GM12878 (cell line): ENCODE results near the gene TYW1B.
"Not testable (repeated sequence)": the region's sequence is repeated elsewhere in the genome, so short reads cannot be mapped to it uniquely, and the experiment has no call there.

ENCODE experiments used
- MYC ChIP-seq: IDR thresholded peaks from 2 replicates; pipeline ENCODE4 v1.6.1; 2011; ENCODE audit warnings: mild to moderate bottlenecking, low read length, moderate library complexity, inconsistent platforms; ENCODE audit not compliant: insufficient read depth, insufficient replicate concordance, insufficient read length, severe bottlenecking
- NFIC ChIP-seq: IDR thresholded peaks from 2 replicates; pipeline ENCODE4 v1.6.1; 2012; ENCODE audit warnings: low read depth, mild to moderate bottlenecking, inconsistent platforms, low read length, moderate library complexity
- PBX3 ChIP-seq: IDR thresholded peaks from 2 replicates; pipeline ENCODE4 v1.6.1; 2011; ENCODE audit warnings: mild to moderate bottlenecking, low read depth, low read length, moderate library complexity; ENCODE audit not compliant: insufficient replicate concordance
- POLR2AphosphoS2 ChIP-seq: IDR thresholded peaks from 2 replicates; pipeline ENCODE4 v1.6.1; 2011; ENCODE audit warnings: low read depth, mild to moderate bottlenecking, low read length, improper control_type of control experiment, moderate library complexity
- SREBF2 ChIP-seq: IDR thresholded peaks from 2 replicates; pipeline ENCODE4 v1.6.1; 2012; ENCODE audit warnings: mild to moderate bottlenecking, low read length
- TF ChIP-seq, protein P1 (sequence below): fragments of 450-650 bp; IDR thresholded peaks from 2 replicates; pipeline ENCODE4 v1.6.1; 2017; ENCODE audit warnings: mild to moderate bottlenecking

DNA sequence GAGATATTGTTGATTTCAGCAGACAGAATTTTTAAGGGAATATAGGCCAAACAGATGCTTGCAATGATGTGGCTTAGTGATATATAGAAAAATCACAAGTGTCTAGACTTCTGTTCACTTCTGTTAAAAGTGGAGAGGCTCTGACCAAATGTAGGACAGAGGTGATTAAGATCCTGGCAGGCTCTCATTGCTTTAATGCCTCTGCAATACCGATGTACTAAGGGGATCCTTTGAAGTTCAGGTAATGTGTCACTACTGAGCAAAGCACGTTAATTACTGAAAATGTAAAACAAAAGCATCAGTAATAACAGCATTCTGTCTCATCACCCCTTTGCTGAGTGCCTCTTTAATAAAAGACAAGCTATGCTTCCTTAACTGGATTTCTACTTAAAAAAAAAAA is 131.4 kb downstream of the TYW1B start:
- TF ChIP-seq, protein P1, sequence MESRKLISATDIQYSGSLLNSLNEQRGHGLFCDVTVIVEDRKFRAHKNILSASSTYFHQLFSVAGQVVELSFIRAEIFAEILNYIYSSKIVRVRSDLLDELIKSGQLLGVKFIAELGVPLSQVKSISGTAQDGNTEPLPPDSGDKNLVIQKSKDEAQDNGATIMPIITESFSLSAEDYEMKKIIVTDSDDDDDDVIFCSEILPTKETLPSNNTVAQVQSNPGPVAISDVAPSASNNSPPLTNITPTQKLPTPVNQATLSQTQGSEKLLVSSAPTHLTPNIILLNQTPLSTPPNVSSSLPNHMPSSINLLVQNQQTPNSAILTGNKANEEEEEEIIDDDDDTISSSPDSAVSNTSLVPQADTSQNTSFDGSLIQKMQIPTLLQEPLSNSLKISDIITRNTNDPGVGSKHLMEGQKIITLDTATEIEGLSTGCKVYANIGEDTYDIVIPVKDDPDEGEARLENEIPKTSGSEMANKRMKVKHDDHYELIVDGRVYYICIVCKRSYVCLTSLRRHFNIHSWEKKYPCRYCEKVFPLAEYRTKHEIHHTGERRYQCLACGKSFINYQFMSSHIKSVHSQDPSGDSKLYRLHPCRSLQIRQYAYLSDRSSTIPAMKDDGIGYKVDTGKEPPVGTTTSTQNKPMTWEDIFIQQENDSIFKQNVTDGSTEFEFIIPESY = not testable (repeated sequence)
- TF ChIP-seq POLR2AphosphoS2, PBX3, SREBF2, NFIC, MYC: not testable (repeated sequence)
